Measurements from ENCODE around the gene PRSS3.
"Not testable (repeated sequence)": the region's sequence is repeated elsewhere in the genome, so short reads cannot be mapped to it uniquely, and the experiment has no call there.

PRSS3 gene

DNA sequence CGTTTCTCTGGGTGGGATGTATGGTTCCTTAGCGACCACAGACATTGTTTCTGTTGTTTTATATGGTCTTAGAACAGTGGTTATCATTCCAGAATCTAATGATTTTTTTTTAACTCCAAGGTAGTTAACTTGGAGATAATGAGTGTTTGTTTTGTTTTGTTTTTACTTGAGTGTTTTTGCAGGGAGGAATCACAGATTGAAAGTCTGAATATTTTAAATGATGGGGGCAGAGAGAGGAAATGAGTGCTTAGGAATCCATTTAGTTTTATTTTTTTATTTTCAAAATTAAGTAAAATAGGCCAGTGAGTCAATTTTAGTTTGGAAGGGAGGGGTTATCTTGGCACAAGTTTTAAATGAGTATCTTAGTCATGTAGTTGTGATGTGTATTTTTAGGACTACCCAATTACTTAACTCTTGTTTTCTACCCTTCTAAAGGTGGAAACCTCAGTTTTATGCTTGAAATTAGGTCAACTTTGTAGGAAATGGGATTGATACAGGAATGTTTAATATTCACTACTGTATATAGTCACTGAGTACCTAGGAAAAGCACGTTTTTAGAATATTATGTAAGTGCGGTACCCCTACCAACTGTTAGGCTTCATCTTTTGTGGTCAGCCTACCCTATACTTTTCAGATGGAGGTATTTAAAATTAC is 23.6 kb downstream of the PRSS3 start:
- no peak for DNase-seq

DNA sequence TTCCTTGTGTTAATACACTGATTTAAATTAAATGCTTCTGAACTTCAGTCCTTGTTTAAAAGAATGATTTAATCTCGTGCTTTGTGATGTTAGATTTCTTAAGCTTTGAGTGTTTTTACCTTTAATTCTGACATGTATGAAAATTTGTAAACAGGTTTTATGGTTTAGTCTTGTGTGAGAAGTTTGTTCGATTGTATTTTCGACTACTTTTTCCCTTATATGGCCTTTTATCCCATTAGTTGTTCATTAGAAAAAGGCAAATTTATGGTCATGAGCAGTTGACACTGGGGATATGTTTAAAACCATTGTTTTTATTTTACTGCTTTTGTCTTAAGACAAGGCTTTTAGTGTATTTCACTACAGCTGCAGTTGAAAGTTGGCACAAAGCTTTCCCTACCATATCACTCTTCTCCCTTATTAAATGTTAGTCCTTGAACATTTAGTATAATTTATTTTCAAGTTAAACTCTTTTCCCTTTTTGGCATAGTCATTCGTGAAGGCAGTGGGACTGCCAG is 24.9 kb downstream of the PRSS3 start:
- no peak for DNase-seq

DNA sequence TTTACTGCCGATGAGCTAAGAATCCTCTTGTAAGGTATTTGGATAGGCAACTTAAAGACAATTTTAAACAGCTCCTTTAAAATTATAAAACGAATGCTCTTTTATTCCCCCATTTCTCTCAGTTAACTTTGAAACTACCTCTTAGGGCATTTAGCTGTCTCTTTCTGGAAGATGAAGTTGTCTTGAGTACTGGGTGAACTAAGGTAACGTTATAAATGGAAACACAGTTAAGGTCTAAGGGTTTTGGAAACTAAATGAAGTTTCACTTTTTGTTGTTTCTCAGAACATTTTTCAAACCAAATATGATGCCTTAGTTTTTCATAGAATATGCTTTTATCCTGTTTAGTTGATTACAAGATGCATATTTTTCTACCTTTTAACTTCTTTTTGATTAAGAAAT is 28.4 kb downstream of the PRSS3 start:
- DNase-seq, result no peak

DNA sequence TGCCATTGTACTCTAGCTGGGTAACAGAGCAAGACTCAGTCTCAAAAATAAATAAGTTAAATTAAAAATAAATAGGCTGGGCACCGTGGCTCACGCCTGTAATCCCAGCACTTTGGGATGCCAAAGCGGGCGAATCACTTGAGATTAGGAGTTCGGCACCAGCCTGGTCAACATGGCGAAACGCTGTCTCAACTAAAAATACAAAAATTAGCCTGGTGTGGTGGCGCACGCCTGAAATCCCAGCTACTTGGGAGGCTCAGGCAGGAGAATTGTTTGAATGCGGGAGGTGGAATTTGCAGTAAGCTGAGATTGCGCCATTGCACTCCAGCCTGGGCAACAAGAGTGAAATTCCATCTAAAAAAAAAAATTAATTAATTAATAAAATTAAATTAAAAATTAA is 31.9 kb downstream of the PRSS3 start:
- DNase-seq, result not testable (repeated sequence)

DNA sequence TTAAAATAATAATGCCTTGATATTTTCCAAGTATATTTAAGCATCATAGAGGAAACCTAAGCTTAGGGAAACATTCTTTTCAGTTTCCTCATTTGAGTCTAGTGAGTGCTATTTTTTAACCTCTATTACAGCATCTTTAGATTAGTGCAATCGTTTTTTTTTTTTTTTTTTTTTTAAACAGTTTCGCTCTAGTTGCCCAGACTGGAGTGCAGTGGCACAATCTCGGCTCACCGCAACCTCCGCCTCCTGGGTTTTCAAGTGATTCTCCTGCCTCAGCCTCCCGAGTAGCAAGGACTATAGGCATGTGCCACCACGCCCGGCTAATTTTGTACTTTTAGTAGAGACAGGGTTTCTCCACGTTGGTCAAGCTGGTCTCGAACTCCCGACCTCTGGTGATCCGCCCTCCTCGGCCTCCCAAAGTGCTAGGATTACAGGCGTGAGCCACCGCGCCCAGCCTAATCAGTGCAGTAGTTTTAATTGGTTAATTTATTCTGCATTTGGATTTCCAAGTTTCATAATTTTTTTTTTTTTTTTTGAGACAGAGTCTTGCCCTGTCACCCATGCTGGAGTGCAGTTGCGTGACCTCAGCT is 34.4 kb downstream of the PRSS3 start:
- DNase-seq, result not testable (repeated sequence)

DNA sequence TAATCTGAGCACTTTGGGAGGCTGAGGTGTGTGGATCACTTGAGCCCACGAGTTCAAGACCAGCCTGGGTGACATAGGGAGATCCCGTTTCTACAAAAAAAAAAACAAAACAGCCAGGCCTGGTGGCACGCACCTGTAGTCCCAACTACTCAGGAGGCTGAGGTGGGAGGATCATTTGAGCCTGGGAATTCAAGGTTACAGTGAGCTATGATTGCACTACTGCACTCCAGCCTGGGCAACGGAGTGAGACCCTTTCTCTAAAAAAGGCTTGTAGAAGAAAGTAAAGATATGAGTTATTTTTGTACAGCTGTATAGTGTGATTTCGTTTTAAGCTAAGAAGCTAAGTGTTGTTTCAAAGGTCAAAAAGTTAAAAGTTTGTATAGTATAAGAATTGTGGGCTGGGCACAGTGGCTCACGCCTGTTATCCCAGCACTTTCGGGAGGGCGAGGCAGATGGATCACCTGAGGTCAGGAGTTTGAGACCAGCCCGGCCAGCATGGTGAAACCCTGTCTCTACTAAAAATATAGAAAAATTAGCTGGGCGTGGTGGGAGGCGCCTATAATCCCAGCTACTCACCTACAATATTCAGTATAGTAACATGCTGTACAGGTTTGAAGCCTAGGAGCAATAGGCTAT is 40.4 kb downstream of the PRSS3 start:
- DNase-seq, result no peak

DNA sequence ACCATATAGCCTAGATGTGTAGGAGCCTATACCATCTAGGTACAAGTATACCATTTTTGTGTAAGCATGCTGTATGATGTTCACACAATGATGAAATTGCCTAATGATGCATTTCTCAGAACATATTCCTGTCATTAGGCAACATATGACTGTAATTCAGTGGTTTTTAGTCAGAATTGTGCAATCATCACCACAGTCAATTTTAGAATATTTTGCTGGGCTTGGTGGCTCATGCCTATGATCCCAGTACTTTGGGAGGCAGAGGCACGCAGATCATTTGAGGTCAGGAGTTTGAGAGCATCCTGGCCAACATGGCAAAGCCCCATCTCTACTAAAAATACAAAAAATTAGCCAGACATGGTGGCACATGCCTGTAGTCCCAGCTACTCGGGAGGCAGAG is 40.9 kb downstream of the PRSS3 start:
- DNase-seq, result not testable (repeated sequence)

DNA sequence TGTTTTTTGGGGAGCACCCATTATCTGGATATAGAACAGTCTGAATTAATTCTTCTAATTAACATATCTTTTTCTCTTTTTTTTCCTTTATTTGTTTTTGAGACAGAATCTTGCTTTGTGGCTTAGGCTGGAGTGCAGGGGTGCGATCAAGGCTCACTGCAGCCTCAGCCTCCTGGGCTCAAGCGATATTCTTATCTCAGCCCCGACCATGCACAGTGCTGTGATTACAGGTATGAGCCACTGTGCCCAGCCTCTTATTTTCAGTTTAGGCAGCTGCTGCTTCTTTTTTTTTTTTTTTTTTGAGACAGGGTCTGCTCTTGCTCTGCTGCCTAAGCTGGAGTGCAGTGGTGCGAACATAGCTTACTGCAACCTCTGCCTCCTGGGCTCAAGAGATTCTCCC is 41.8 kb downstream of the PRSS3 start:
- DNase-seq, result no peak

DNA sequence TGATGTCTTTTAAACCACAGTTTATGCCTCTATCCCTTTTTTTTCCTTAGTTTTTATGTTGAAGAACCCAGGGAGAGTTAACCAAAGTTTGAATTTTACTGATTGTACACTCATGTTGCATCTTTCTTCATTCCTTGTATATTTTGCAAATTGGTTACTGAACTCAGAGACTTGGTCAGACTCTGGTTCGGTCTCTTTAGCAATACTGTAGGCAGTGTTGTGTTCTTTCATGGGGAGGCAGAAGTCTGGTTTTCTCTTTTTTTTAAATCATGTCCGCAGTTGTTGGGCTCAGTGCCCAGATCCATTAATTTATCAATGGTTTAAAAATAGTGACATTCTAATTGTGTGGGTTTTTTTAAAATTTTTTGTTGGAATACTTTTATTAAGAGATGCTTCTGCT is 45.0 kb downstream of the PRSS3 start:
- no peak for DNase-seq

DNA sequence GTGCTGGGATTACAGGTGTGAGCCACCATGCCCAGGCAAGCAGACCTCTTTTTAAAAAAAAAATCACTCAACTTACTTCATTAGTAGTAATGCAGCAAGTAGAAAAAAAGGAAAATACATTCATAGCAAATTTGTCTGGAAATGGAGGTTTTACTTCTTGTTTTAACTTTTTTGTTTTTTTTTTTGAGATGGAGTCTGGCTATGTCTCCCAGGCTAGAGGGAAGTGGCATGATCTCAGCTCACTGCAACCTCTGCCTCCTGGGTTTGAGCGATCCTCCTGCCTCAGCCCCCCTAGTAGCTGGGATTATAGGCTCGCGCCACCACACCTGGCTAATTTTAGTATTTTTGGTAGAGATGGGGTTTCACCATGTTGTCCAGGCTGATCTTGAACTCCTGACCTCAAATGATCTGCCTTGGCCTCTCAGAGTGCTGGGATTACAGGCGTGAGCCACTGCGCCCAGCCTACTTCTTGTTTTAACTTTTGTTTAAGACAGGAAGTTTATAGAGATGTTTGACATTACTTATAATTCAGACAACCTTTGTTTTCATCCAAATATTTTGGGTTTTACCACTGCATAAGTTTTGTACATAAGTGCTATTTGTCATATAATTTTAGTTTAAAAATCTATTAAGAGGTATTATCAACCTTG is 48.1 kb downstream of the PRSS3 start:
- no peak for DNase-seq

DNA sequence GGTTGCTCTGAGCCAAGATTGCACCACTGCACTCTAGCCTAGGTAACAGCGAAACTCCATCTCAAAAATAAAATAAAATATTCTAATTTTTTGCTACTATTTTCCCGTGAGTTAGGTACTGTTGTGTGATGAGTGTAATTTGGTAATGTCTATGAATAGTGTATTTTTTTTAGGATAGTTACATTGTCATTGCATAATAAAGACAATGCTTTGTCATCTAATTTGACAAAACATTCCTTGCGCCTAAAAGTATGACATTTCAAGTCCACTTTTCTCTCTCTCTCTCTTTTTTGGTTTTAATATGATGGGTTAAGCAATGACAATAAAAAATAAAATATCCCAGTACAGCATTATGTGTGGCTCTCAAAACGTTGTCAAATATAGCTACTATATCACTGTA is 50.9 kb downstream of the PRSS3 start:
- DNase-seq, result no peak

DNA sequence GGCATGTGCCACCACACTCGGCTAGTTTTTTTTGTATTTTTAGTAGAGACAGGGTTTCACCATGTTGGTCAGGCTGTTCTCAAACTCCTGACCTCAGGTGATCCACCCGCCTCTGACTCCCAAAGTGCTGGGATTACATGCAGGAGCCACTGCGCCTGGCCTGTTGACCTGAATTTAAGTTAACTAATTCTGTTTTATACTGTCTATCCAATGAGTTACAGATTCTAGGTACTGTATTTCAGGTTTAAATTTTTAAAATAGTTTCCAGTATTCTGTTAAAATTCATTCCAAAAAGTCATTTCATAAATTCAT is 52.5 kb downstream of the PRSS3 start:
- DNase-seq, result not testable (repeated sequence)

Data from KG1 (cell line).